IMR-90 (cell line): ENCODE data around the gene CEP63.

Source experiments
- BHLHE40 ChIP-seq: fragments of 150-350 bp; IDR thresholded peaks from 2 replicates; pipeline ENCODE4 v1.6.1; 2016; ENCODE audit warnings: mild to moderate bottlenecking, low read depth, low read length
- CEBPB ChIP-seq: IDR thresholded peaks from 2 replicates; pipeline ENCODE4 v1.6.1; 2012; ENCODE audit warnings: low read depth, low read length, improper control_type of control experiment
- CHD1 ChIP-seq: IDR thresholded peaks from 2 replicates; pipeline ENCODE4 v1.6.1; 2012; ENCODE audit warnings: low read depth, low read length, improper control_type of control experiment
- CTCF ChIP-seq: conservative IDR thresholded peaks from 2 replicates; pipeline ENCODE4 v1.5.1; 2012; ENCODE audit warnings: mild to moderate bottlenecking, low read depth, low read length, improper control_type of control experiment
- FOS ChIP-seq: fragments of 150-350 bp; IDR thresholded peaks from 2 replicates; pipeline ENCODE4 v1.6.1; 2016; ENCODE audit warnings: low read depth, low read length
- MAFK ChIP-seq: IDR thresholded peaks from 2 replicates; pipeline ENCODE4 v1.6.1; 2012; ENCODE audit warnings: low read depth, low read length, improper control_type of control experiment
- MAZ ChIP-seq: IDR thresholded peaks from 2 replicates; pipeline ENCODE4 v1.6.1; 2012; ENCODE audit warnings: low read depth, mild to moderate bottlenecking, low read length, improper control_type of control experiment, moderate library complexity, borderline replicate concordance
- MXI1 ChIP-seq: IDR thresholded peaks from 2 replicates; pipeline ENCODE4 v1.6.1; 2012; ENCODE audit warnings: low read depth, mild to moderate bottlenecking, low read length, moderate library complexity, borderline replicate concordance
- NFE2L2 ChIP-seq: fragments of 150-350 bp; IDR thresholded peaks from 2 replicates; pipeline ENCODE4 v1.6.1; 2016; ENCODE audit warnings: low read depth, mild to moderate bottlenecking, low read length
- POLR2A ChIP-seq: IDR thresholded peaks from 2 replicates; pipeline ENCODE4 v1.6.1; 2012; ENCODE audit warnings: mild to moderate bottlenecking, low read depth, low read length
- RAD21 ChIP-seq: IDR thresholded peaks from 2 replicates; pipeline ENCODE4 v1.6.1; 2012; ENCODE audit warnings: low read length, improper control_type of control experiment
- RFX5 ChIP-seq: IDR thresholded peaks from 2 replicates; pipeline ENCODE4 v1.8.0; 2012; ENCODE audit warnings: low read depth, mild to moderate bottlenecking, low read length, moderate library complexity
- SMC3 ChIP-seq: fragments of 150-350 bp; IDR thresholded peaks from 2 replicates; pipeline ENCODE4 v1.6.1; 2016; ENCODE audit warnings: low read depth, mild to moderate bottlenecking, antibody characterized with exemption, low read length, moderate library complexity
- USF2 ChIP-seq: fragments of 150-350 bp; IDR thresholded peaks from 2 replicates; pipeline ENCODE4 v1.6.1; 2017; ENCODE audit warnings: mild to moderate bottlenecking, antibody characterized with exemption, low read length, low read depth

GRCh38 chr3:134564991-134565390, 79.1 kb downstream of the CEP63 start:
- no peak for TF ChIP-seq CTCF
- TF ChIP-seq POLR2A = no peak
- no peak for TF ChIP-seq RAD21
- no peak for TF ChIP-seq USF2
- TF ChIP-seq SMC3 = no peak
- no peak for TF ChIP-seq CEBPB
- TF ChIP-seq MAFK = no peak
- no peak for TF ChIP-seq CHD1
- no peak for TF ChIP-seq RFX5
- TF ChIP-seq BHLHE40 = no peak
- TF ChIP-seq FOS = no peak
- no peak for TF ChIP-seq NFE2L2
- TF ChIP-seq MXI1 = no peak
- TF ChIP-seq MAZ = no peak
